NB4 (cell line): ENCODE data around the gene MPP3.

ENCODE experiments used
- MYC ChIP-seq: IDR thresholded peaks from 2 replicates; pipeline ENCODE4 v1.6.1; 2011; ENCODE audit warnings: low read depth, low read length
- POLR2A ChIP-seq: IDR thresholded peaks from 2 replicates; pipeline ENCODE4 v1.6.1; 2011; ENCODE audit warnings: mild to moderate bottlenecking; ENCODE audit not compliant: insufficient read length; ENCODE audit errors: extremely low read depth
- TF ChIP-seq, protein P1 (sequence below): IDR thresholded peaks from one replicate; pipeline ENCODE4 v1.5.1; 2012; ENCODE audit warnings: low read depth, low read length
- TF ChIP-seq, protein P2 (sequence below): IDR thresholded peaks from 2 replicates; pipeline ENCODE4 v1.6.1; 2011; ENCODE audit warnings: low read depth, low read length

DNA sequence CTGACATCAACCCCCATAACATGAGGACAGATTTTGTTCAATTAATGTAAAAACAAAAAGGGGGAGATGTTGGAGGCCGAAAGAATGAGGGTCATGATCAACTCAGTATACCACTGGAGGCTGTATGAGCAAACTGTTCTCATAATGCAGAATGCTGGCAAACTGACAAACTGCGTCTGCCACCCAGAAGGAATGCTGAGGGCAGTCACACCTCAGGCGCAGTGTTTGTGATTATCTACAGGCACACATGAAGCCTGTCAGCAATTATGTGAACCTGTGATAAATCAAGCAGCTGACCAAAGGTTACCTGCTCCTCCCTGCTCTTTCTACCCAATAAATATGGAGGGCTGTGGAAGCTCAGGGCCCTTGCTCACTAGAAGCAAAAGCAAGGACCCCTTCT lies 41.3 kb upstream of the MPP3 start:
- TF ChIP-seq, protein P1, sequence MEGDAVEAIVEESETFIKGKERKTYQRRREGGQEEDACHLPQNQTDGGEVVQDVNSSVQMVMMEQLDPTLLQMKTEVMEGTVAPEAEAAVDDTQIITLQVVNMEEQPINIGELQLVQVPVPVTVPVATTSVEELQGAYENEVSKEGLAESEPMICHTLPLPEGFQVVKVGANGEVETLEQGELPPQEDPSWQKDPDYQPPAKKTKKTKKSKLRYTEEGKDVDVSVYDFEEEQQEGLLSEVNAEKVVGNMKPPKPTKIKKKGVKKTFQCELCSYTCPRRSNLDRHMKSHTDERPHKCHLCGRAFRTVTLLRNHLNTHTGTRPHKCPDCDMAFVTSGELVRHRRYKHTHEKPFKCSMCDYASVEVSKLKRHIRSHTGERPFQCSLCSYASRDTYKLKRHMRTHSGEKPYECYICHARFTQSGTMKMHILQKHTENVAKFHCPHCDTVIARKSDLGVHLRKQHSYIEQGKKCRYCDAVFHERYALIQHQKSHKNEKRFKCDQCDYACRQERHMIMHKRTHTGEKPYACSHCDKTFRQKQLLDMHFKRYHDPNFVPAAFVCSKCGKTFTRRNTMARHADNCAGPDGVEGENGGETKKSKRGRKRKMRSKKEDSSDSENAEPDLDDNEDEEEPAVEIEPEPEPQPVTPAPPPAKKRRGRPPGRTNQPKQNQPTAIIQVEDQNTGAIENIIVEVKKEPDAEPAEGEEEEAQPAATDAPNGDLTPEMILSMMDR, result no peak
- TF ChIP-seq, protein P2, sequence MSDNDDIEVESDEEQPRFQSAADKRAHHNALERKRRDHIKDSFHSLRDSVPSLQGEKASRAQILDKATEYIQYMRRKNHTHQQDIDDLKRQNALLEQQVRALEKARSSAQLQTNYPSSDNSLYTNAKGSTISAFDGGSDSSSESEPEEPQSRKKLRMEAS, result no peak
- no peak for TF ChIP-seq MYC
- no peak for TF ChIP-seq POLR2A
